Measurements from ENCODE around the gene LNPEP. TPM values are rescaled to one million over a fixed set of nuclear protein-coding genes. Genes with fewer than 3 reads are reported as not detected.

LNPEP gene
- total RNA-seq, 1 donor from 2014 or later: 159 TPM

DNA sequence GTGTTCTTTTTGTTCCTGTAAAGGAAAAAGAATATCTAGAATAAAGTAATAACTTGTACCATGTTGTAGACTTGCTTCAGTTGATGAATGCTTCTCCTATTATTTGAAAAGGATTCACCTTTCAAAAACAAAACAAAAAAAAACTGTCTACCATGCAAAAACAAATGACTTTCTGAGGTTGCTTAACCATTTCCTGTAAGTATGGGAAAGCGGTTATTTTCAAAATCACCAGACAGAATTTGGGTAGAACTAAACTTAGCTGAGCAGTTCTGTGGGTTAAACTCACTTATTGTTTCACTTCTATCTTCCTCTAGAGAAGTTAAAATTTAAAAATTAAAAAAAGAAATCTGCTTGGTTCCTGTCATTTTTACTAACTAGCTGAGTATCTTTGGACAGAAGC lies 25.2 kb downstream of the LNPEP start:
- DNase-seq (ENCODE audit: low spot score): no peak

DNA sequence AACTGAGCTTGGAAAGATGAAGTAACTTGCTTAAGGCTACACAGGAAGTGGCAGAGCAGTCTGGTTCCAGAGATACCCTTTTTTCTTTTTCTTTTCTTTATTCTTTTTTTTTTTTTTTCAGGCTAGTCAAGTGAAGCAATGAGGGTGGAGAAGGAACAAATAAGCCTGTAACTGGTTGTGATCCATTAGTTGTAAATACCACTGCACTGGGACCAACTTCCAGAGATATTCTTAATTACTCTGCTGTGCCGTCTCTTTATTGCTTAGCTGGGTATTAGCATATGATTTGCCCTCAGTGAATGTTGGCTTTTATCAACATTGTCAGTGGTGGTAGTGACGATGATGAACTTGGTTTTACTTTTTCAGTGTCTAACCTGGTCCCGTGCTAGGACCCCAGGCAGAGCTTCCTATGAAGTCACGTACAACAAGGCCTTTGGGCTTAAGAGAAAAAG lies 26.7 kb downstream of the LNPEP start:
- DNase-seq (ENCODE audit: low spot score): peak; percentile 27

DNA sequence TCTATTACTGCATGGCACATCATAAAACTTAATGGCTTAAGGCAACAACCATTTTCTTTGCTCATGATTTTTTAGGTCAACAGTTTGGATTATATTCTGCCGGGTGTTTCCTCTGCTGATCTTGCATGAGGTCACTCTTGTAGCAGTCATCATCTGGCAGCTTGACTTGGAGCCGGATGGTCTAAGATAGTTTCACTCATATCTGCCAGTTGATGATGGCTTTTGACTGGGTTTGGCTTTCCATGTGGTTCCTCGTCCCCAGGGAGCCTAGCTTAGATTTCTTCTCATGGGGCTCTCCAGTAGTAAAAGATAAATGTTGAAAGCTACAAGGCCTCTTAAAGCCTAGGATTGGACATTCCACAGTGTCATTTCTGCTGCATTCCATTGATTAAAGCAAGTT lies 27.4 kb downstream of the LNPEP start:
- DNase-seq (ENCODE audit: low spot score): peak; percentile 78

DNA sequence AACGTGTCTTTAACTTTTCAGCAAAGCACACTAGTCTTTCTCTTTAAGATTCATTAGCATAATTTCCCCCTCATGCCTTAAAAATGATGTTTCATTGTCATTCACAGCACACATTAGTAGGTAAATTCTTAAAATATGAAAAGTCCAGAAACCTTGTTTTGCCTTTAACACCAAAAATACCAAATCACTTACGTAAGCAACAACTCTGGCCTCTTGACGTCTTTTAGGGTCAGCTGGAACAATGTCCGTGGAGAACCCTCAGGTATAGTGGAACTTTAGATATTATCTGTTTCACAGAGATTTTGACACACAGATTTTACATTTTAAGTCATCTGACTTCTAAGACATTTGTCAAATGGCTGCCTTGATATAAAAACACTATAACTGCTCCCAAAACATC lies 30.9 kb downstream of the LNPEP start:
- no peak for DNase-seq (ENCODE audit: low spot score)

DNA sequence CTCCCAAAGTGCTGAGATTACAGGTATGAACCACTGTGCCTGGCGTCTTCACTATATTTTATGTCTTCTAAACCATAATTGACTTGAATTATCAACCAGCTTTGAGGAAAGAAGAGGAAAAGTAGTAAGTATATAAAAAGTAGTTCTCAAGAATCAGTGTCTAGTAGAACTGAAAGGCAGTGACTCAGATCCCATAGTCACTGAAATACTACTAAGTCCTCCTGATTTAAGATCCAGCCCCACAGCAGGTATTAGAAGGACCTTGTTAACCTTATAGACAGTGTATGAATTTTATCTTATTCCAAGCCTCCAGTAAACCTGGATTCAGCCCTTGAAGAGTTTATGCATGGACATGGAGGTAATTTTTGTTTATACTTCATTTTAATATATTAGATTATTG lies 31.5 kb downstream of the LNPEP start:
- no peak for DNase-seq (ENCODE audit: low spot score)

DNA sequence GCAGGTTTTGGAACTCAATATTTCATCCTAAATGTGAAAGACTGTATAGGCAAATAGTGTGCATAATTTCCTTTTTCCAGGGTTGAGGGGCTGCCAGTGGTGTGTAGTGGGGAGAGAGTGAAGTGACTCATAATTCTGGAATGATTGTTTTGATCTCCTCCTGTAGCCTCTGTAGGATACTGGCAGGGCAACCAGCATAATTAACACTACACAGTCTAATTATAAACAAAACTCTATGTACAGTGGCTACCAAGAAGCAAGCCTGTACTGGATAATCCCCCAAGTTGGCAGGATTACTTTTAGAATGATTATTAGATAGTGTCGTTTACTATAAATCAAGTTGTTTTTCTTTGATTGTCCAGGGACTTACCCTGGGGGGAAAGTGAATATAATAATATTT lies 32.2 kb downstream of the LNPEP start:
- DNase-seq (ENCODE audit: low spot score): peak; percentile 54

DNA sequence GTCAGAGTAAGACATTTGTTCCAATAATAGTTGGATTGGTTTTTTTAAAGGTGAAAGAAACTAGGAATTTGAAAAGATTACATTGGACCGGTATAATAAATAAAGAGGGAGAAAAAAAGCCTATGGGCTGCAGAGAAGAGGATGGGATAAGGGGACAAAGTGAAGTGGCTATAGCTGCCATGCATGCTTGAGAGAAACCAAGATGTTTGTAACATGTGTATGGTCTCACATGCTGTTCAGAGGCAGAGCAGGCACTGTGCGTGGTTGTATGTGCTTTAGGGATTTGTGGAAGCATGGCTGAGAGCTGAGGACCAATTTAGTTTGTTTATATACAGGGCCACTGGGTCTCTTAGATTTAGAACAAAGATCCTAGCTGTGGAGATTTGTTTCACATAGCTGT lies 32.7 kb downstream of the LNPEP start:
- peak; percentile 54 for DNase-seq (ENCODE audit: low spot score)

DNA sequence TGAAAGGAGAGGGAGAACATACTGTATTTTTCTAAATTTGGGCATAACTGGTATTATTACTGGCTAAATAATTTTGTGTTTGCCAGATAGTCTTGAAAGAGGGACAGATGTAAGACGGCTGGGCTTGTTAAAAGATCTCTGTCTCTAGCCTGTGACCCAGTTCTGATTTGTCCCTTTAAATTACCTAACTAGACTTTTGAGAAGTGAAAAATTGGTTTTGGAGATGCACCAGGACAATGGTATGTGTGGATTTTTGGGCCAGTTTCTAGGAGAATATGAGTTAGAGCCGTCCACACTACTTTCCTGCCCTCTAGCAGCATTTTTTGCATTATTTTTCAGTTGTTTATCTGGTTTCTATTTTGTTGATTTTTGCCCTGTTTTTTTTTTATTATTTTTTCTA lies 33.5 kb downstream of the LNPEP start:
- no peak for DNase-seq (ENCODE audit: low spot score)

DNA sequence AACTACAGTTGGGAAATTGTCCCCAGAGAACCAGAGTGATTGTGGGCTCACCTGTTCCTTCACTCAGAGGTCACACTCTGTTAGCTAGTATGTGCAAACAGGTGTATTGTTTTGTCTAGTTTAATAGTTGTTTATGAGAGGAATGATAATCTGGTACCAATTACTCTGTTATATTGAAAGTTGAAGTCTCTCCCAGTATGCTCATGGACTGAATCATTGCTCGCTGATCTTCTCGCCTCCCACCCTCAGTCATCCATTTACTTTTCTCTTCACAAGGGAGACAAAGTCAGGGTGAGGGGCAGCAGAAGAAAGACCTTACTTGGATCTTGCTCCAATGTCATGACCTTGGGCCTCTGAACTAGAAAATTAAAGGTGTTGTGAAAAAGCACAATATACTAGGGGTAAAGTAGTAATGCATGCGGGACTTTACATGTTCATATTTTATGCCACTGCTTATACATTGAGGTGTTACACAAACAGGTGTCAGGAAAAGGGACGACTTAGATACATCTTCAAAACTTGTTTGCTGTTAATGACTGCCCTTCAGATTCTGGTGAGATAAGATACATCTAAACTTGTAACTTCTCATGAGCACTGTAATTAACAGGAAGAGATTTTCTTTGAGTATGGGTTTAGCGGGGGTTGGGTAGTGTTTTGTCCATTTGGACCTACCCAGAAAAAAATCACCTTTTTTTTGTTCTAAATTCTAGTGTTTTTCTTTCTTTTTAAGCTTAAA lies 36.9 kb downstream of the LNPEP start:
- no peak for DNase-seq (ENCODE audit: low spot score)

DNA sequence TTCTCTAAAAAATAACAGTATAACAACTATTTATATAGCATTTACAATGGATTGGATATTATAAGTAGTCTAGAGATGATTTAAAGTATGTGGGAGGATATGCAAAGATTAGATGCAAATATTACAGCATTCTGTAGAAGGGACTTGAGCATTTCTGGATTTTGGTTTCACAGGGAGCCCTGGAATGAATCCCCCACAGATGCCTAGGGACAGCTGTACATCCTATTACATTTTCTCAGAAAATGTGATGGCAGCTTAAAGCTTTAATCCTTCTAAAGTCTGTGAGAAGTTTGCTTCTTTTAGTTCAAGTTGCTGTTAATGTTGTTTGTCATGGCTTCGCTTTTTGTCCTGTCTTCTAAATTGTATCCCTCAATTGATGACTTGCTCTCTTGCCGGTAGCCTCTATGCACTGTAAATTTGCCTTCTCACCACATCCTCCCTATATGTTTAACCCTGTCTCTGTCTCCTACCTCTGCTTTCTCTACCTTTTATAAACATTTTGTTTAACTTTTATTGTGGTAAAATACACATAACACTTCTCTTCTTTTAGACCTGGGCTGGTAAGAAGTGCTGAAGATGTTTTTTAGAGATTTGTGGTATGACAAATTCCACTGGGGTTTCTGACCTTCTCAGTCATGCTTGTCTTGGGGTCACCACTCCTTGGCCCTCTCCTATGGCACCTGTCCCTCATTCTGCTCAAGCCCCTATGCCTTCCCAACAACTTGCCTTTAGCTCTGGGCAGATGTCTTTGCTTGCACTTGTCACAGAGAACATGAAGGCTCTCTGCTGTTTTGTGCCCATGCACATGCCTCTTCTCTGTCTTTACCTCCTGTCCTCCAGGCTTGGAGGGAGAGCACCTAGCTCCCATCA lies 37.9 kb downstream of the LNPEP start:
- no peak for DNase-seq (ENCODE audit: low spot score)

DNA sequence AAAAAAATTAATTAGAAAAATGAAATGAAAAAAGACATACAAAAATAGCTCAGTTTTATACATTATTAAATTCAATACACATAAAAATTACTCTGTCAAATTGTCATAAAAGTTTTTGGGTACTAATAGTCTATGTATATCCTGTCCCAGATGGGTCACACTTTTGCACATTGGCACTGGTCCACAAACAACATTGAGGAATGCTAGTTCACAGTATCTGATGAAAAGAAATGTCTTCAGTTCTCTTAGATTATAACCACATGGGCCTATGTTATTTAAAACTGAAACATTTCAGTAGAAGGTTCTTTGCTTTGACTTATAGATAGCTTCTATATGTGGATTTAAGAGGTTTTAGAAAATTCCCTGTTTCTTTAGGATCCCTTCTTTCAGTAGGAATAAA lies 39.8 kb downstream of the LNPEP start:
- DNase-seq (ENCODE audit: low spot score): no peak

DNA sequence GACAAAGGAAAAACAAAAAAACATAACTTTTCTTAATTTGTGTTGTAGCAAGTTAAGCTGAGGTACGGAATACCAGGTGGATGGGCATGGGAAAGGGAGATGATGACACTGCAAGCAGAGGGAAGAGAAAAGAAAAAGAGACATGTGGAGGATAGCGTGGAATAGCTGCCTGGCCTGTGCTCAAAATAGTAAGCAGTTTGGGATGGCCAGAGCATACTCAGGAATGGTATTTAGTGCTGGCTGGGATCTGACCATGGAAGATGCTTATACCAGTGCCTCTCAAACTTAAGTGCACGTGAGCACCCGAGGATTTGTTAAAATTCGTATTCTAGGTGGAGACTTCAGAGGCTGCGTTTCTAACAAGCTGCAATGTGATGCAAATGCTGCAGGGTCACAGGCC lies 41.3 kb downstream of the LNPEP start:
- DNase-seq (ENCODE audit: low spot score): peak; percentile 50

DNA sequence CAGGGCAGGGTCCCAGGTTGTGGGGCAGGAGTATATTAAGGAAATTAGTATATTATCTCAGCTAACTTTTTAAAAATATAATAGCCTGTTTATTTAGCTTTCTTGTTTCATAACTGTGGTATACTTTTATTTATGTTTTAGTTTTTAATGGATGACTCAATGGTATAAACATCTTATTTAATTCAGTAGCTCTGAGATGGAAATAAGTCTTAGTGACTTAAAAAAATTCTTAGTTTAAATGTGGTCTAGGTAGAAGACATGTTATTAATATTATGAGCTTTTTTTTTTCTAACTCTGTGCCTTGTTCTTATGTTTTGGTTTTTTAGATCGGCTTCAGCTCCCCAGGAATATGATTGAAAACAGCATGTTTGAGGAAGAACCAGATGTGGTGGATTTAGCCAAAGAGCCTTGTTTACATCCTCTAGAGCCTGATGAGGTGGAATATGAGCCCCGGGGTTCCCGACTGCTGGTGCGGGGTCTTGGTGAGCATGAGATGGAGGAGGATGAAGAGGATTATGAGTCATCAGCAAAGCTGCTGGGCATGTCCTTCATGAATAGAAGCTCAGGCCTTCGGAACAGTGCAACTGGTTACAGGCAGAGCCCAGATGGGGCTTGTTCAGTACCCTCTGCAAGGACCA lies 43.1 kb downstream of the LNPEP start:
- DNase-seq (ENCODE audit: low spot score): peak; percentile 40

DNA sequence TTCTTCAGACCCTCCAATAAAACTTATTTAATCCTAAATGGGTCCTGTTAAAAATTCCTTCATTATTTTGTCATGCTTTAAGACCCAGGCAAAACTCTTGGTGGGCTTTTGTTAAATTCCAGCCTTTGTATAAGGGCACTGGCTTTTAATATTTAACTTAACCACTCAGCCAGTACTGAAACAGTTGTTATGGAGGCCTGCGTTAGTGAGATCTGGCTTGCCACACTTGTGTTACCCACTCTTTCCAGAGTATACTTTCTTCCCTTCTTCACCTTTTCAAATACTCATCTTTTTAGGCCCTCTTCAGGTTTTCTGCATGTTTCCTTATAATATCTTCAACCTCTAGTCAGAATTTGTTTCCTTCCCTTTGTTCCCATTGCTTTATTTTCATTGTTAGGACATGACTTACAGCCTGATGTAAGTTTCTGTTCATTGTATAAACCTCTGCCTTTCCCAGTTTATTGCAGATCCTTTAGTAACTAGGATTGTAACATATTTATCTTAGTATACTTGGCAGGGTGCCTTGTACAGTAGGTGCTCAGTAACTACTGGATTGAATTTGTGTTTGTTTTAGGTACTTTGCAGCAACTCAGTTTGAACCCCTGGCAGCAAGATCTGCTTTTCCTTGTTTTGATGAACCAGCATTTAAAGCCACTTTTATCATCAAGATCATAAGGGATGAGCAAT lies 48.8 kb downstream of the LNPEP start:
- DNase-seq (ENCODE audit: low spot score): peak; percentile 27

DNA sequence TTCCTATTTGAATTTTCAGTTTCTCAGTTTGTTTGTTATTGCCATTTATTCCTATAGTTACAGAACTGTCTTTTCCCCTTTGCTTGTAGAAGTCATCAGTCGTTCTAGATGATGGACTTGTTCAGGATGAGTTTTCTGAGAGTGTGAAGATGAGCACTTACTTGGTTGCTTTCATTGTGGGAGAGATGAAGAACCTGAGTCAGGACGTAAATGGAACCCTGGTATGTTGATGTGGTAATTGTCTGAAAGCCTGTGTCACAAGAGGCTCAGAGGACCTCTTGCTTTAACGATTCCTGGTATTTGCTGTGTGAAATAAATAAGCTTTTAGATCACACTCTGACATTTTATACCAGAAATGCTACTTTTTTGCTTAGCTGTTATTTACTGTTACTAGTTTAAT lies 50.6 kb downstream of the LNPEP start:
- no peak for DNase-seq (ENCODE audit: low spot score)

DNA sequence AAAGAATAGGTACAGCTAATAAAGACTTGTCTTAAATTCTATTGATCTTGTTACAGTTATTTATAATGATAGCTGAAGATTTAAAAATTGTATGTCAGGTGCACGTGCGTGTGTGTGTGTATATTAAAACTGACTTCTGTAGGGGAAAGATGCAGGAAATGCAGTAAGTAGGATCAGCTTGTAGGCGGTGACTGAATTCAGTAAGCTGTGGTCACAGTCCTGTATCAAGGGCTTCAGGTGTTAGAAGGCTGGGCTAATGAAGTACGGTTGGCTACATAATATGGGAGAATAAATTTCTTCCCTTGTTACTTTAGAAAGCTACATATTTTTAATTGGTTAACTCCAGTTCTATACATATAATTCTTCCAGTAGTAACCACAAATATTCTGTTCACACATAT lies 54.2 kb downstream of the LNPEP start:
- DNase-seq (ENCODE audit: low spot score): no peak

DNA sequence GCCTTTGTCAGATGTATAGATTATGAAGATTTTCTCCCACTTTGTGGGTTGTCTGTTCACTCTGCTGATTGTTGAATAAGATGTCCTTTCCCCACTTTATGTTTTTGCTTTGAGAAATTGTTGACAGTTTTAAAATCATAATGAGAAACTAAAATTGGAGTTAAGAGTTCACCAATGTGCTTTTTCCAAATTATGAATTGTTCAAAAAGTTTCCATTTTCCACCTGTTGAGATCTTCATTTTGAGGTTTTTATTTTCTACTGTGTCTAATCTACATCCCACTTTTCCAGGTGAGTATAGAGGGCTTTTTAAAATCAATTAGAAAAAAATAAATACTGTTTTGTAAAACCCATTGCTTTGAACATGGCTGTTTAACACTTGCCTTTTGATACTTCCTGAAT lies 55.8 kb downstream of the LNPEP start:
- no peak for DNase-seq (ENCODE audit: low spot score)

DNA sequence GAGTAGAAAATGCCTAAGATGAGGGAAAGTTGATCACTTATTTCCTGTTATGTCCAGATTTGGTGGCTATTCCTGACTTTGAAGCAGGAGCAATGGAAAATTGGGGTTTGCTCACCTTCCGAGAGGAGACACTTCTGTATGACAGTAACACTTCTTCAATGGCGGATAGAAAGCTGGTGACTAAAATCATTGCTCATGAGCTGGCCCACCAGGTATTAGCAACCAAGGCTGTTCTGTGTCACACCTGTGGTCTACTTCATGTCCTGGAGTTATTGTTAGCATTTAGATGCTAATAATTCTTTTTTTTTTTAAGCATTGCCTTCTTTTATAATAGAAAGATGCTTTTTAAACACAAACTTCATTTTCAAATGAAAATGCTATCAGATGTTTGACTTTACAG lies 57.9 kb downstream of the LNPEP start:
- DNase-seq (ENCODE audit: low spot score): no peak

DNA sequence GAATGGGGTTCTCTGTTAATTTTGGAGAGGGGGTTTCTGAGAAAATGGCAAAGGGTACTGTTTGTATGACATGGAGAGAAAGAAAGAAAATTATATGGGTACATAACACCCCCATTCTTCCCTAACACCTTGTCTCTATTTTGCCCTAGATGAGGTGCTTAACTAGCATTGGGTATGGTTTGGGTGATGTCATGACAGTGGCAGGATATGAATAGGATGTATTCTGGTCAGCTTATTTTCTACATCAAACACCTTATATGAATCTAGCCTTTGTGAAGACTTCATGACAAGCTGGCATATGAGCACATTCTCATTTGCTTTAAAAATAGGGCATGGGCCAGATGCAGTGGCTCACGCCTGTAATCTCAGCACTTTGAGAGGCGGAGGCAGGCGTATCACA lies 58.6 kb downstream of the LNPEP start:
- DNase-seq (ENCODE audit: low spot score): no peak

DNA sequence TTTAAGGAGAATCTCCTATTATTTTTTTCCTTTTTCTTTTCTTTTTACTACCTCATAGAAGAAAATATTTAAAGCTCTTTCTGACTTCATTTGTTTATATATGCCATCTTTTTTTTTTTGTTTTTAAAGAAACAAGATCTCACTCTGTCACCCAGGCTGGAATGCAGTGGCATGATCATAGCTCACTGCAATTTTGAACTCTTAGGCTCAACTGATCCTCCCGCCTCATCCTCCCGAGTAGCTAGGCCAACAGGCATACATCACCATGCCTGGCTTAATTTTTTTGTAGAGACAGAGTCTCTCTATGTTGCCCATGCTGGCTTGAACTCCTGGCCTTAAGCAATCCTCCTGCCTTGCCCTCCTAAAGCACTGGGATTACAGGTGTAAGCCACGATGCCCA lies 59.5 kb downstream of the LNPEP start:
- DNase-seq (ENCODE audit: low spot score): no peak

DNA sequence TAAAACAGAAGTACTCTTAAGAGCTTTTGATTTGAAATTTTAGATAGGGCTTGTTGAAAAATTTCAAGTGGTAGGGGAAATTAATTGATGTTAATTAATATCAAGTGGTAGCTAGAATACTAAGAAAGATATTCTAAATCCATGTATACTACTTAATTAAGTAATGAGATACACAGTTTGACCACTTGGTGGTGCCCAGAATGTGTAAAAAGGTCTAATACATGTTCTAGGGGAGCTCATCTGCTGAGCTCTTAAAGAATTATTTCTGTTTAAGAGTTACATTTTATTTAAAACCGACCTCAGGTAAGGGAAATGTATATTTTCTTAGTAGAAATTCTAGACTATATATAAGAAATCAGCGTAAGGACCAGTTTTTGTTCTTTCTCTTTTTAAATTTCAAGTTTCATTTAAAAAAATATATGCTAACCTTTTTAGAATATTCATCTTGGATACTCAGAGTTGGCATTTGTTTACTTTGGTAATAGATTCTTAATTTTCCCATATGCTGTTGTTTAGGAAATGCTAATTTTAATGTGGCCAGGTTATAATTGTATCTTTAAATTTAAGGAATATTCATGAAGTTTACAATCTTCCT lies 61.5 kb downstream of the LNPEP start:
- peak; percentile 57 for DNase-seq (ENCODE audit: low spot score)

DNA sequence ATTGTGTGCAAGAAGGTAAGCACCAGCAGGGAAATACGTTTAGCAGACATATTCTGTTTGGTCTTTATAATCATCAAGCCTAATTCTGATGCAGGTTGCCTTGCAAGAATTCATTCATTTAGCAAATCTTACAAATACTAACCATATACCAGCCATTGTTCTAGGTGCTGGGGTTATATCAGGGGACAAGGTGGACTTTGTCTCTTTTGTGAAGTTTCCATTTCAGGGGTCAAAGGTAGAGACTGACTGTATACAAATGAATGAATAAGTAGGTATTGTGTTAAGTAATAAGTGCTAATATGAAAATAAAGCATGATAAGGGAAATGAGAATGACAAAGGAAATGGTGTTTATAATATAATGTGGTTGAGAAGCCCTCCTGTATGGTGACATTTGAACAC lies 64.0 kb downstream of the LNPEP start:
- no peak for DNase-seq (ENCODE audit: low spot score)
